GM04503 (cell line): ENCODE measurements around the gene PRDM16.

Experiments used
- DNase-seq: peaks from one replicate; pipeline ENCODE4 v3.0.0-alpha.2; 2012; ENCODE audit warnings: low read depth

The PRDM16 gene

GRCh38 chr1:3373700-3374405 is 304.9 kb downstream of the PRDM16 start:
- DNase-seq = no peak

- no peak for DNase-seq
Observed at GRCh38 chr1:3375245-3375644, 306.2 kb downstream of the PRDM16 start.

- DNase-seq = no peak
Observed at GRCh38 chr1:3377166-3377565, 308.2 kb downstream of the PRDM16 start.

- no peak for DNase-seq
Observed at GRCh38 chr1:3377604-3378279, 308.7 kb downstream of the PRDM16 start.

- DNase-seq = no peak
Observed at GRCh38 chr1:3378411-3379208, 309.6 kb downstream of the PRDM16 start.

GRCh38 chr1:3379934-3380333 is 310.9 kb downstream of the PRDM16 start:
- DNase-seq = no peak

- DNase-seq = no peak
Observed at GRCh38 chr1:3380469-3380868, 311.5 kb downstream of the PRDM16 start.

- DNase-seq = no peak
Observed at GRCh38 chr1:3381901-3382300, 312.9 kb downstream of the PRDM16 start.

GRCh38 chr1:3382326-3383057 is 313.5 kb downstream of the PRDM16 start:
- DNase-seq = no peak

GRCh38 chr1:3383679-3384078 is 314.7 kb downstream of the PRDM16 start:
- DNase-seq = no peak

- no peak for DNase-seq
Observed at GRCh38 chr1:3384407-3384806, 315.4 kb downstream of the PRDM16 start.

- no peak for DNase-seq
Observed at GRCh38 chr1:3386205-3387002, 317.4 kb downstream of the PRDM16 start.

GRCh38 chr1:3387401-3387800 is 318.4 kb downstream of the PRDM16 start:
- DNase-seq = no peak

- no peak for DNase-seq
Observed at GRCh38 chr1:3389093-3389833, 320.3 kb downstream of the PRDM16 start.

GRCh38 chr1:3390291-3390690 is 321.3 kb downstream of the PRDM16 start:
- no peak for DNase-seq

GRCh38 chr1:3391711-3392110 is 322.7 kb downstream of the PRDM16 start:
- no peak for DNase-seq

GRCh38 chr1:3393024-3393986 is 324.3 kb downstream of the PRDM16 start:
- no peak for DNase-seq

GRCh38 chr1:3393987-3394920 is 325.3 kb downstream of the PRDM16 start:
- no peak for DNase-seq
